NT2/D1 (cell line): ENCODE data around the gene KLHL24.
"Not testable (repeated sequence)": the region's sequence is repeated elsewhere in the genome, so short reads cannot be mapped to it uniquely, and the experiment has no call there.

Experiments used
- DNase-seq: peaks from one replicate; pipeline ENCODE4 v3.0.0-alpha.2; 2011; ENCODE audit warnings: low read depth, low spot score
- H3K27me3 ChIP-seq: 2 replicates; pipeline ENCODE4 v1.6.0; 2011; ENCODE audit warnings: mild to moderate bottlenecking; ENCODE audit not compliant: insufficient read length, insufficient read depth
- H3K36me3 ChIP-seq: 2 replicates; pipeline ENCODE4 v1.6.1; 2011; ENCODE audit warnings: mild to moderate bottlenecking, low read length, mixed read lengths; ENCODE audit not compliant: insufficient read depth, insufficient read length
- H3K4me1 ChIP-seq: 2 replicates; pipeline ENCODE4 v1.5.1; 2011; ENCODE audit not compliant: insufficient read depth, insufficient read length
- H3K4me3 ChIP-seq: 2 replicates; pipeline ENCODE4 v1.5.1; 2011; ENCODE audit warnings: low read depth; ENCODE audit not compliant: insufficient read length
- H3K9ac ChIP-seq: 2 replicates; pipeline ENCODE4 v1.6.0; 2011; ENCODE audit warnings: low read depth; ENCODE audit not compliant: insufficient read length
- H3K9me3 ChIP-seq: 2 replicates; pipeline ENCODE4 v1.5.1; 2011; ENCODE audit warnings: mild to moderate bottlenecking, low read length; ENCODE audit not compliant: insufficient read depth
- SUZ12 ChIP-seq: IDR thresholded peaks from 2 replicates; pipeline ENCODE4 v1.6.1; 2011; ENCODE audit not compliant: insufficient read length, insufficient read depth; ENCODE audit errors: extremely low read depth
- YY1 ChIP-seq: IDR thresholded peaks from 2 replicates; pipeline ENCODE4 v1.6.1; 2011; ENCODE audit not compliant: insufficient read length, insufficient read depth
- ZNF274 ChIP-seq: IDR thresholded peaks from 2 replicates; pipeline ENCODE4 v1.6.1; 2011; ENCODE audit warnings: mild to moderate bottlenecking, low read depth, low read length

KLHL24 gene

DNA sequence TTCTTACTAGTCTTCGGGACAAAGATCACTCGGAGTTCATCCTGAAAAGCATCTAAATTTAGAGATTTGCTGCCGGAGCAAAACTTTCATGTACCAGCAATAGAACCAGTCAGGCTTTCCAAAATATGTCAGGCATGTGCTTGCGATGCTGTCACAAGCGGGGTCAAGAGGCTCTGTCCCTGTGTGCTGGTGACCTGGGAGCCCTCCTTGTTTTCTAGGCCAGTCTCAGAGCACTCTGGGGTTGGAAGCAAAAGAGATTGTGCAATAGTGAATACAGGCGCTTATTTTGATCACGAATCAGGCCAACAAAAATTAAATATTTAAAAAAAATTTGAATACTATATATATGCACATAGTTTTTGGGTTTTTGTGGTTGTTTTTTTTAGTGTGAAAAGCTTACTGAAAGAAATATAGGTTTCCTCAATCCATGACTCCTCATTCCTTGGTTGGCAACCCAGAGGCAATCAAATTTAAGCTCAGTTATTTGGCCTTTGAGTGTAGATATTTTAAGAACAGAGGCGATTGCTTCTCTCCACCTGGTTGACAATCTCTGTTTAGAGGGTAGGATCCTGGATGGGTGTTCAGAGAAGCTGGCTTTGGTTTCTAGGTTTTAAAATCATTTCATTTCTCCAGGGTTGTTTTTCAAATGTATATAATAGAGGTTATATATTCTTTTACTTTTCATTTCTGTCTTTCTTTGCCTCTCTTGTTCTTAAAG is 8.4 kb upstream of the KLHL24 start:
- H3K27me3 ChIP-seq, result no peaks in the 10 kb centered on the region
- no peaks in the 10 kb centered on the region for H3K9me3 ChIP-seq
- H3K4me3 ChIP-seq, result no peak overlapping the region
- no peaks in the 10 kb centered on the region for H3K4me1 ChIP-seq
- no peak for TF ChIP-seq ZNF274
- no peak for TF ChIP-seq SUZ12
- no peak for TF ChIP-seq YY1
- H3K36me3 ChIP-seq, result no peaks in the 10 kb centered on the region
- no peak overlapping the region for H3K9ac ChIP-seq
- DNase-seq, result no peak

DNA sequence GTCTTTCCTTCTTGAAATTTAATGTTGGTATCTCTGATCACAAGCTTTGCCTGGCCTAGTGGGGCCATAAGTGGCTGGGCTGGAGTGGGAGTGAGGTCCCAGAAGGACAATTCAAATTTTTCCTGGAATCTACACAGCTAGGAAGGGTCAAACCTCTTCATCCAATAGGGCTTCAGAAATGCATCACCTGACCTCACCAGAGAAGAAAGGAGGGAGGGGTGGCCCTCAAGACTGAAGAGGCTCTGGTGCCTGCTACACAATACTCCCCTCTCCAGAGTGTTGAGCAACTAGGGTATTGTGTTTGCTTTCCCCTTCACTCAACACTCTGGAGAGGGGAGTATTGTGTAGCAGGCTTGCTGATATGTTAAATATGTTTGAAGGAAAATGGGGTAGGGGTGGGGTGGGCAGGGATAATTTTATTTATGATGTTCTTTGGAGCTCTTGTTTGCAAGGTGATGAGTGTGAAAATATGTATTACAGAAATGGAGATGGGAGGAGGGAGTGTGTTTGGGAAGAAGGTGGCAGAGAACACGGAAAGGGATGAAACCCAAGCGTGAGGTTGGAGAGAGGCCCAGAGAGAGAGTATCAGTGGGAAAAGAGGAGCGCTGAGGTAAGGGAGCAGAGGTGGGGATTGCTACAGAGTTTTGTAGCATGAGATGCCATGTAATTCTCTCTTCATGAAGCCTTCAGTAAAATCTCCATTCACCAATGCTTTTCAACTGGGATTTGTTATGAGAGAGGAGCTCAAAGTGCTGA is 5.7 kb upstream of the KLHL24 start:
- Histone ChIP-seq H3K4me3 (no peak overlapping the region), H3K9me3 (no peaks in the 10 kb centered on the region), H3K27me3 (no peaks in the 10 kb centered on the region), H3K9ac (no peak overlapping the region), H3K4me1 (no peaks in the 10 kb centered on the region), H3K36me3 (no peaks in the 10 kb centered on the region)
- TF ChIP-seq YY1 (no peak), ZNF274 (no peak), SUZ12 (no peak)
- no peak for DNase-seq

DNA sequence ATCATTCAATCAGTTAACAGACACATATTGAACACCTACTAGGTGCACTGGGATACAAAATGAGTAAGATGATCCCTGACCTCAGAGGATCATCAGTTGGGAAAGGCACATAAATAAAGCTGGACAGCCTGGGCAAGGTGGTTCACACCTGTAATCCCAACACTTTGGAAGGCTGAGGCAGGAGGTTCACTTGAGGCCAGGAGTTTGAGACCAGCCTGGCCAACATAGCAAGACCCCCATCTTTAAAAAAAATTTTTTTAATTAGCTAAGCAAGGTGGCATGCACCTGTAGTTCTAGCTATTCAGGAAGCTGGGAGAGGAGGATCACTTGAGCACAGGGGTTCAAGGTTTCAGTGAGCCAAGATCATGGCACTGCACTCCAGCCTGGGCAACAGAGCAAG is 3.7 kb upstream of the KLHL24 start:
- Histone ChIP-seq H3K4me1 (no peaks in the 10 kb centered on the region), H3K9ac (no peak overlapping the region), H3K36me3 (no peaks in the 10 kb centered on the region), H3K9me3 (no peaks in the 10 kb centered on the region), H3K4me3 (no peak overlapping the region), H3K27me3 (no peaks in the 10 kb centered on the region)
- TF ChIP-seq SUZ12 (no peak), YY1 (no peak), ZNF274 (no peak)
- DNase-seq, result no peak

DNA sequence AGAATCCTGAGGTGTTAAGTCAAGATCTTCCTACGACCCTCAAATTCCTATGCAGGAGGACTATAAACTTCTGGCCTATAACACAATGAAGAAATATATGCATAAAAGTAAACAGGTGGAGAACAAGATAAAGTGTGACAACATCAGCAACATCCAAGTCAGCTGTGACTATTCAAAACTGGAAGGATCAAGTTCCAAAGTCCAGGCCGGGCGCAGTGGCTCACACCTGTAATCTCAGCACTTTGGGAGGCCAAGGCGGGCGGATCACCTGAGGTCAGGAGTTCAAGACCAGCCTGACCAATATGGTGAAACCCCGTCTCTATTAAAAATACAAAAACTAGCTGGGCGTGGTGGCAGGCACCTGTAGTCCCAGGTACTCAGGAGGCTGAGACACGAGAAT is 2.7 kb upstream of the KLHL24 start:
- DNase-seq, H3K9me3 ChIP-seq, H3K27me3 ChIP-seq, H3K9ac ChIP-seq, H3K4me3 ChIP-seq, H3K36me3 ChIP-seq, H3K4me1 ChIP-seq: not testable (repeated sequence)

DNA sequence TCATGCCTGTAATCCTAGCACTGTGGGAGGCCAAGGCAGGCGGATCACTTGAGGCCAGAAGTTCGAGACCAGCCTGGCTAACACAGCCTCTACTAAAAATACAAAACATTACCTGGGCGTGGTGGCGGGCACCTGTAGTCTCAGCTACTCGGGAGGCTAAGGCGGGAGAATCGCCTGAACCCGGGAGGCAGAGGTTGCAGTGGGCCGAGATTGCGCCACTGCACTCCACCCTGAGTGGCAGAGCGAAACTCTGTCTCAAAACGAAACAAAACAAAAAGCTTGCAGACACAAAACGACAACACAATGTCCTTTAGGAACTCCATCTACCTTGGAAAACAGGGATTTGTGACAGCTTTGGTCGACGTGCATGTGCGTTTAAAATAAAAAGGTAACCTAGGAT is 716 bp upstream of the KLHL24 start:
- H3K36me3 ChIP-seq, result no peaks in the 10 kb centered on the region
- TF ChIP-seq SUZ12, result no peak
- TF ChIP-seq ZNF274, result no peak
- TF ChIP-seq YY1, result no peak
- peak overlapping the region; percentile 87 for H3K4me3 ChIP-seq
- DNase-seq, result no peak
- H3K9me3 ChIP-seq, result no peaks in the 10 kb centered on the region
- peak overlapping the region; percentile 46 for H3K9ac ChIP-seq
- no peaks in the 10 kb centered on the region for H3K27me3 ChIP-seq
- H3K4me1 ChIP-seq, result no peaks in the 10 kb centered on the region

DNA sequence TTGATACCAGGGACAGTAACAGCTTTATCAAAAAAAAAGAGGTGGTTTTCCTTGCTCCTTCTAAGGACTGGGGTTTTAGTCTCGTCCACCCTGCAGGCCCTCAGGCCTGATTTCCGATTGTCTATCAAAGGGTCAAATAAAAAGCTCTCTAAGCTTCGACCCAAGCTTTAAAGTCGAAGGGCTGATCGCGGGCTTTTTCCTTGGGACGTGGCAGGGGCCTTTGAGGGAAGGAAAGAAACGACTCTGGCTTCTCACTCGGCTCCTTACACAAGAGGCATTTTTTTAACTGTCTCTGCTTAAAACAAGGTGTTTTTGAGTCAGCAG is 354 bp upstream of the KLHL24 start:
- Histone ChIP-seq H3K4me1 (no peaks in the 10 kb centered on the region), H3K4me3 (peak overlapping the region; percentile 87), H3K9me3 (no peaks in the 10 kb centered on the region), H3K27me3 (no peaks in the 10 kb centered on the region), H3K36me3 (no peaks in the 10 kb centered on the region), H3K9ac (peak overlapping the region; percentile 46)
- no peak for TF ChIP-seq ZNF274
- TF ChIP-seq SUZ12, result no peak
- no peak for TF ChIP-seq YY1
- no peak for DNase-seq

DNA sequence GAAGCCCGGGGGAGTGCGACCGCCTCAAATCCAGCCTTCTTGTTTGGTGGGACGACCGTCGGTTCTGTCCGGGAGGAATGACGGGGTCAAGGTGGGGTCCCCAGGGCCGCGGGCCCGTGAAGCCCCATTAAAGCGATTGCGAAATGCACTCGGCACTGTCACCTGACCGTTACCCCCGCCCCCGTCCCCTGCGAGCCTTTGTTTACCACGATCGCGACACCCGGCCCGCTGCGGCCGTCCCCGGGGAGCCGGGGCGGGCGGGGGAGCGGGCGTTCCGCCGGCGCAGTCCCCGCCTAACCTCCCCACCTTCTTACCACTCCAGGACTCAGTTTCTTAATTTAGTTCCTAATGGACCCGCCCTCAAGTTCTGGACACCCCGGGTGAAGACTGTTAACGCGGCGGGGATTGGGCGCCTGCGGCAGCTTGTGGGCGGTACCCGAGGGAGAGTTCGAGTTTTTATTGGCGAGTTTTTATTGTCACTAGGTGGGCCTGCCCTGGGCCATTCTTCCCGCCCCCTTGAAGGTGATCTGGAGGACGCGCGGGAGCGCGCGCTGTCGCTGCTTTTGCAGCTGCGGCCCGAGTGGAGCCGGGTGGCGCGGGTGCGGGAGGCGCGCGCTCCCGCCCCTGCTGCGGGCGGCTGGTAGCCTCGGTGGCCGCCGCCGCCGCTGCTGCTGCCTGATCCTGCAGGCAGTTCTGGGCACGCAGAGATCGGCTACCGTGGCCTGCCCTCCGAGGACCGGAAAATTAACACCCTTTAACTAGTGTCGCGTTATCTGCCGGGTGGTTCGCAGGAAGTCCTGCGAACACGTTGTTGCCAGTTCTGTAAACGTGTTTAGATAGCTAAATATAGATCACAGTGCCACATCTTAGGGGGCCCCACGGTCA is 1.0 kb downstream of the KLHL24 start:
- H3K27me3 ChIP-seq, result no peaks in the 10 kb centered on the region
- TF ChIP-seq YY1 (no peak), ZNF274 (no peak), SUZ12 (no peak)

More for the DNA sequence above, 1.0 kb downstream of the KLHL24 start:
- no peaks in the 10 kb centered on the region for H3K36me3 ChIP-seq
- H3K9ac ChIP-seq, result peak overlapping the region; percentile 85
- DNase-seq, result peak; percentile 88
- H3K4me3 ChIP-seq, result peak overlapping the region; percentile 87
- H3K9me3 ChIP-seq, result no peaks in the 10 kb centered on the region
- H3K4me1 ChIP-seq, result no peaks in the 10 kb centered on the region
